Osteoblast (primary cell): ENCODE data around the gene RUVBL1. TPM values are rescaled to one million over a fixed set of nuclear protein-coding genes. Genes with fewer than 3 reads are reported as not detected.

Experiments
- DNase-seq: peaks from one replicate; pipeline ENCODE4 v3.0.0; 2011; ENCODE audit warnings: low spot score, mixed read lengths; ENCODE audit not compliant: insufficient read length; ENCODE audit errors: missing footprints
- H2AFZ ChIP-seq: 2 replicates; pipeline ENCODE4 v1.6.0; 2011; ENCODE audit warnings: mild to moderate bottlenecking, low read length
- H3K27ac ChIP-seq: 2 replicates; pipeline ENCODE4 v1.5.1; 2011; ENCODE audit warnings: mild to moderate bottlenecking, low read depth, low read length, moderate library complexity
- H3K27me3 ChIP-seq: 2 replicates; pipeline ENCODE4 v1.6.0; 2012; ENCODE audit warnings: mild to moderate bottlenecking, control low read depth, inconsistent platforms, low read length, moderate library complexity; ENCODE audit not compliant: insufficient read depth
- H3K36me3 ChIP-seq: 2 replicates; pipeline ENCODE4 v1.5.1; 2011; ENCODE audit warnings: mild to moderate bottlenecking, low read length, control low read depth, moderate library complexity; ENCODE audit not compliant: insufficient read depth
- H3K4me1 ChIP-seq: 2 replicates; pipeline ENCODE4 v1.5.1; 2011; ENCODE audit warnings: mild to moderate bottlenecking, low read length, control low read depth, moderate library complexity; ENCODE audit not compliant: insufficient read depth
- H3K4me2 ChIP-seq: 2 replicates; pipeline ENCODE4 v1.6.0; 2011; ENCODE audit warnings: mild to moderate bottlenecking, low read length; ENCODE audit not compliant: insufficient read depth
- H3K4me3 ChIP-seq: fragments of 200-600 bp; sonication (generic); 3 replicates; pipeline ENCODE4 v1.5.1; 2012; ENCODE audit warnings: mild to moderate bottlenecking, low read length, inconsistent platforms; ENCODE audit not compliant: insufficient read depth
- H3K79me2 ChIP-seq: 2 replicates; pipeline ENCODE4 v1.6.0; 2012; ENCODE audit warnings: mild to moderate bottlenecking, low read length, control low read depth, inconsistent platforms; ENCODE audit not compliant: insufficient read depth
- H3K9me3 ChIP-seq: 2 replicates; pipeline ENCODE4 v1.5.1; 2011; ENCODE audit warnings: low read depth, low read length, control low read depth
- H4K20me1 ChIP-seq: 2 replicates; pipeline ENCODE4 v1.6.0; 2012; ENCODE audit warnings: mild to moderate bottlenecking, low read length, control low read depth; ENCODE audit not compliant: insufficient read depth
- CTCF ChIP-seq: IDR thresholded peaks from 2 replicates; pipeline ENCODE4 v1.5.1; 2011; ENCODE audit warnings: mild to moderate bottlenecking, low read depth, low read length, moderate library complexity; ENCODE audit errors: extremely low read depth
- total RNA-seq: library from RNA; depleted of rRNA; stranded (reverse); fragments of >200 nt; gene quantifications from 2 replicates; pipeline ENCODE4 v1.2.3, GENCODE V29; 2012

The RUVBL1 gene
- total RNA-seq, 1 donor: 41.6 TPM

GRCh38 chr3:128071771-128072453, 51.7 kb downstream of the RUVBL1 start:
- Histone ChIP-seq H3K79me2 (peaks cover 63% of the 10 kb centered on the region), H2AFZ (no peak overlapping the region), H3K9me3 (no peaks in the 10 kb centered on the region), H3K27me3 (no peaks in the 10 kb centered on the region), H4K20me1 (peaks cover 74% of the 10 kb centered on the region), H3K36me3 (peaks cover 65% of the 10 kb centered on the region), H3K4me3 (no peak overlapping the region), H3K27ac (peak overlapping the region; percentile 13), H3K4me1 (peaks cover 14% of the 10 kb centered on the region), H3K4me2 (no peak overlapping the region)
- TF ChIP-seq CTCF: no peak
- no peak for DNase-seq

DNA sequence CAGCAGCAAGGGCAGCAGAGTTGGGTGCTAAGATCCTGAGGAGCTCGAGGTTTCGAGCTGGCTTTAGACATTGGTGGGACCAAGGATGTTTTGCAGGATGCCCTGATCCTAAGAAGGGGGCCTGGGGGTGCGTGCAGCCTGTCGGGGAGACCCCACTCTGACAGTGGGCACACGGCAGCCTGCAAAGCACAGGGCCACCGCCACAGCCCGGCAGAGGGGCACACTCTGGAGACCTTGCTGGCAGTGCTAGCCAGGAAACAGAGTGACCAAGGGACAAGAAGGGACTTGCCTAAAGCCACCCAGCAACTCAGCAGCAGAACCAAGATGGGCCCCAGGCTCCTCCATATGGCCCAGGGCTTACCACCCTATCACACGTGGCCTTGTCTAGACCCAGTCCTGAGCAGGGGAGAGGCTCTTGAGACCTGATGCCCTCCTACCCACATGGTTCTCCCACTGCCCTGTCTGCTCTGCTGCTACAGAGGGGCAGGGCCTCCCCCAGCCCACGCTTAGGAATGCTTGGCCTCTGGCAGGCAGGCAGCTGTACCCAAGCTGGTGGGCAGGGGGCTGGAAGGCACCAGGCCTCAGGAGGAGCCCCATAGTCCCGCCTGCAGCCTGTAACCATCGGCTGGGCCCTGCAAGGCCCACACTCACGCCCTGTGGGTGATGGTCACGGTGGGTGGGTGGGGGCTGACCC, 52.6 kb downstream of the RUVBL1 start:
- peak; percentile 66 for DNase-seq
- Histone ChIP-seq H4K20me1 (peaks cover 82% of the 10 kb centered on the region), H3K4me2 (no peak overlapping the region), H2AFZ (no peak overlapping the region), H3K4me1 (peaks cover 14% of the 10 kb centered on the region), H3K36me3 (peaks cover 73% of the 10 kb centered on the region), H3K9me3 (no peaks in the 10 kb centered on the region), H3K27me3 (no peaks in the 10 kb centered on the region), H3K27ac (no peak overlapping the region), H3K79me2 (peaks cover 72% of the 10 kb centered on the region), H3K4me3 (no peak overlapping the region)
- no peak for TF ChIP-seq CTCF

DNA sequence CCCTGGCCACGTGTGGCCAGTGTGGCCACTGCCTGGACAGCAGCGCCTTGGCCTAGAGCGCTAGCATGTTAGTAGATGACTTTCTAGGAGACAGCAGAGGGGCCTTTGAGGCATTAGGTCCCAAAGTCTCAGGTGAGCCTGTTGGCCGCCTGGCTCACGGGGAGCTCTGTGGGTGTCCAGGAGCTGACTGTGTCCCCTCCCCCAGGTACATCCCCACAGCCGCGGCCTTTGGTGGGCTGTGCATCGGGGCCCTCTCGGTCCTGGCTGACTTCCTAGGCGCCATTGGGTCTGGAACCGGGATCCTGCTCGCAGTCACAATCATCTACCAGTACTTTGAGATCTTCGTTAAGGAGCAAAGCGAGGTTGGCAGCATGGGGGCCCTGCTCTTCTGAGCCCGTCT, 54.3 kb downstream of the RUVBL1 start:
- no peak for DNase-seq
- H3K4me1 ChIP-seq: peaks cover 6% of the 10 kb centered on the region
- H3K4me3 ChIP-seq: no peak overlapping the region
- H3K4me2 ChIP-seq: no peak overlapping the region
- H3K9me3 ChIP-seq: no peaks in the 10 kb centered on the region
- no peak overlapping the region for H3K27ac ChIP-seq
- H2AFZ ChIP-seq: no peak overlapping the region
- H3K79me2 ChIP-seq: peaks cover 86% of the 10 kb centered on the region
- no peaks in the 10 kb centered on the region for H3K27me3 ChIP-seq
- no peak for TF ChIP-seq CTCF
- peaks cover 91% of the 10 kb centered on the region for H3K36me3 ChIP-seq
- peaks cover 81% of the 10 kb centered on the region for H4K20me1 ChIP-seq

DNA sequence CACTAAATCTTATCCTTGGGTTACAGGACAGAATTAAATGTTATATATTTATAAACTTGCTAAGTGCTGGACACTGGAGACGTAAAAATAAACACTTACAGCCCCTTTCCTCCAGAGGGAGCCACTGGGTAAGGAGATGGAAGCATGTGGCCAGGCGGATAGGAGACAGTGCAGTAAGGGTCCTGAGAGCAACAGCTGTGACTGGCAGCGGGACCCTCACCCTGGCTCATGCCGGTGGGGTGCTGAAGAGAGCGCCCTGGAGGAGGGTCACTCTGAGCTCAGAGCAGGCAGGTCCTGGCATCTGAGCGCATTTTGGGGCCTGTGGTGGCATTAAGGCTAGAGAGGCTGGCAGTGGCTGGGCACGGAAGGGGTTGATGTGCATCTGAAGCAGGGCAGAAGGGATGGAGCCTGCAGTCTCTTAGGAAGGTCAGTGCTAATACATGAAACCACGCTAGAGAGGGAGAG, 55.4 kb downstream of the RUVBL1 start:
- H3K36me3 ChIP-seq: peaks cover 96% of the 10 kb centered on the region
- H3K9me3 ChIP-seq: no peaks in the 10 kb centered on the region
- no peaks in the 10 kb centered on the region for H3K27me3 ChIP-seq
- no peak overlapping the region for H2AFZ ChIP-seq
- peak; percentile 83 for DNase-seq
- peak; percentile 64 for TF ChIP-seq CTCF
- H3K79me2 ChIP-seq: peaks cover 93% of the 10 kb centered on the region
- peaks cover 77% of the 10 kb centered on the region for H4K20me1 ChIP-seq
- H3K27ac ChIP-seq: no peak overlapping the region
- H3K4me2 ChIP-seq: no peak overlapping the region
- H3K4me3 ChIP-seq: no peak overlapping the region
- no peaks in the 10 kb centered on the region for H3K4me1 ChIP-seq
